ENCODE measurements around the gene MSMB.

- TF ChIP-seq, protein P1, sequence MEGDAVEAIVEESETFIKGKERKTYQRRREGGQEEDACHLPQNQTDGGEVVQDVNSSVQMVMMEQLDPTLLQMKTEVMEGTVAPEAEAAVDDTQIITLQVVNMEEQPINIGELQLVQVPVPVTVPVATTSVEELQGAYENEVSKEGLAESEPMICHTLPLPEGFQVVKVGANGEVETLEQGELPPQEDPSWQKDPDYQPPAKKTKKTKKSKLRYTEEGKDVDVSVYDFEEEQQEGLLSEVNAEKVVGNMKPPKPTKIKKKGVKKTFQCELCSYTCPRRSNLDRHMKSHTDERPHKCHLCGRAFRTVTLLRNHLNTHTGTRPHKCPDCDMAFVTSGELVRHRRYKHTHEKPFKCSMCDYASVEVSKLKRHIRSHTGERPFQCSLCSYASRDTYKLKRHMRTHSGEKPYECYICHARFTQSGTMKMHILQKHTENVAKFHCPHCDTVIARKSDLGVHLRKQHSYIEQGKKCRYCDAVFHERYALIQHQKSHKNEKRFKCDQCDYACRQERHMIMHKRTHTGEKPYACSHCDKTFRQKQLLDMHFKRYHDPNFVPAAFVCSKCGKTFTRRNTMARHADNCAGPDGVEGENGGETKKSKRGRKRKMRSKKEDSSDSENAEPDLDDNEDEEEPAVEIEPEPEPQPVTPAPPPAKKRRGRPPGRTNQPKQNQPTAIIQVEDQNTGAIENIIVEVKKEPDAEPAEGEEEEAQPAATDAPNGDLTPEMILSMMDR (IDR thresholded peaks at IDR 0.05): no peak
- TF ChIP-seq POLR2A (IDR thresholded peaks at IDR 0.05): no peak
Measured at GRCh38 chr10:46077731-46078413, 31.8 kb upstream of the MSMB start.

Measured in breast epithelium (tissue), 3 donors.